ENCODE measurements around the gene NDUFA7. TPM values are rescaled to one million over a fixed set of nuclear protein-coding genes. Genes with fewer than 3 reads are reported as not detected.

NDUFA7 gene
- polyA plus RNA-seq, 3 donors, result 49.9 to 153 (median 133) TPM

DNA sequence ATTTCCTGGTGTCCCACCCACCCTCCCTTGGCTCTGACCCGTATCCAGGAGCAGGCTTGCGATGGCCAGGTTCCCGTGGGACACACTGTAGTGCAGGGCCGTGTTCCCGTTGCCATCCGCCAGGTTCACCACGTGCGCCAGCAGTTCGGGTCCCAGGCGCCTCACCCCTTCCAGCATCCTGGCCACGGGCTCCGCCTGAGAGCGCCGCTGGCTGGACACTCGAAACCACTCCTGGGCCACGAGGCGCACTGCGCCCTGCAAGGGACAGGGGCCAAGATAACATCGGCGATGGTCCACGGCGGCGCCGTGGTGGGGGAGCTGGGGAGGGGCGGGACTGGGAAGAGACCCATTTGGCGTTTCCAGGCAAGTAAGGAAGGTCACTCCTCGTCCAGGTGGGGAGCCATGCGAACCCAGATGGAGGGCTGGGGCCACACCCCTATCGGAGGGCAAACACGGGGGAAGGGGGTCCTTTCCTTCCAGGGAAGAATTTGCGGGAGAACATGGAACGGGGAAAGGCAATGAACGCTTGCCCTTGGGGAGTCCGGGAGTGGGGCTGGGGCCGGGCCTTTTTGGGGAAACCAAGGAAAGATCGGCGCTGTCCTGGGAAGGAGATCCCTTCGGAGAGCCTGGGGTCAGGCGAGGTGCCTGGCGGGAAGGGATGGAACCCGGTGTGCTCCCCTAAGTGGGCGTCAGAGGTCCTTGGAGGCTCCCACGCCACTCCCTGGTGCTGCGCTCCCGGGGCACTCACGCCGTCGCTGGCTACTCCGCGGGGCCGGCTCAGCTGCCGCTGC is 12.0 kb upstream of the NDUFA7 start:
- H3K27me3 ChIP-seq (ENCODE audit: control insufficient read depth in 2 of 2, insufficient read depth in 2 of 2, low read length in 2 of 2), result peaks cover 21 to 38% of the 10 kb centered on the region in 2 donors
- H3K27me3 Mint-ChIP-seq (ENCODE audit: low read depth in 3 of 3), result peaks cover 50 to 76% (median 68%) of the 10 kb centered on the region in 3 donors
- peaks cover 4% of the 10 kb centered on the region for H3K4me1 Mint-ChIP-seq
- H3K27ac ChIP-seq (ENCODE audit: low read depth in 1 of 2, low read length in 2 of 2), result no peak overlapping the region
- no peak overlapping the region for H2AFZ ChIP-seq (ENCODE audit: insufficient read depth, low read depth, low read length, poor library complexity, severe bottlenecking)
- no peaks in the 10 kb centered on the region for H3K36me3 Mint-ChIP-seq
- TF ChIP-seq, protein P1, sequence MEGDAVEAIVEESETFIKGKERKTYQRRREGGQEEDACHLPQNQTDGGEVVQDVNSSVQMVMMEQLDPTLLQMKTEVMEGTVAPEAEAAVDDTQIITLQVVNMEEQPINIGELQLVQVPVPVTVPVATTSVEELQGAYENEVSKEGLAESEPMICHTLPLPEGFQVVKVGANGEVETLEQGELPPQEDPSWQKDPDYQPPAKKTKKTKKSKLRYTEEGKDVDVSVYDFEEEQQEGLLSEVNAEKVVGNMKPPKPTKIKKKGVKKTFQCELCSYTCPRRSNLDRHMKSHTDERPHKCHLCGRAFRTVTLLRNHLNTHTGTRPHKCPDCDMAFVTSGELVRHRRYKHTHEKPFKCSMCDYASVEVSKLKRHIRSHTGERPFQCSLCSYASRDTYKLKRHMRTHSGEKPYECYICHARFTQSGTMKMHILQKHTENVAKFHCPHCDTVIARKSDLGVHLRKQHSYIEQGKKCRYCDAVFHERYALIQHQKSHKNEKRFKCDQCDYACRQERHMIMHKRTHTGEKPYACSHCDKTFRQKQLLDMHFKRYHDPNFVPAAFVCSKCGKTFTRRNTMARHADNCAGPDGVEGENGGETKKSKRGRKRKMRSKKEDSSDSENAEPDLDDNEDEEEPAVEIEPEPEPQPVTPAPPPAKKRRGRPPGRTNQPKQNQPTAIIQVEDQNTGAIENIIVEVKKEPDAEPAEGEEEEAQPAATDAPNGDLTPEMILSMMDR (IDR thresholded peaks at IDR 0.05), result no peak
- 32% methylated on average over 52 of the region's 52 CpGs for WGBS (ENCODE audit: insufficient coverage)
- no peak overlapping the region for H3K4me3 ChIP-seq (replicated peaks in 1 of 3; ENCODE audit: low read depth in 2 of 3, low read length in 3 of 3)
- H3K4me3 Mint-ChIP-seq, result peak overlapping the region in 1 of 2 donors; percentile 70
- DNase-seq, result no peak
- H3K9me3 Mint-ChIP-seq, result peaks cover 0 to 10% (median 2%) of the 10 kb centered on the region in 7 donors
- no peaks in the 10 kb centered on the region for H3K36me3 ChIP-seq (replicated peaks in 1 of 2; ENCODE audit: control insufficient read depth in 1 of 2, insufficient read depth in 2 of 2, low read length in 2 of 2)
- H3K9ac ChIP-seq (ENCODE audit: insufficient read depth, low read length, poor library complexity, severe bottlenecking), result no peak overlapping the region
- H3K9me3 ChIP-seq (replicated peaks in 1 of 2; ENCODE audit: control insufficient read depth in 1 of 2, insufficient read depth in 1 of 2, low read length in 2 of 2), result peaks cover 0 to 9% of the 10 kb centered on the region in 2 donors
- intact Hi-C loops (cut with micrococcal nuclease), result no loop called here
- peak overlapping the region in 1 of 7 donors; percentile 45 for H3K27ac Mint-ChIP-seq
- H3K79me2 ChIP-seq (ENCODE audit: insufficient read depth, low read length), result no peaks in the 10 kb centered on the region
- no peaks in the 10 kb centered on the region for H4K20me1 ChIP-seq (ENCODE audit: insufficient read depth, low read length)
- no peak overlapping the region for H3K4me2 ChIP-seq (replicated peaks; ENCODE audit: extremely low read depth, low read length, poor library complexity, severe bottlenecking)
- H3K4me1 ChIP-seq (ENCODE audit: control insufficient read depth in 1 of 2, insufficient read depth in 2 of 2, low read length in 2 of 2), result peaks cover 0 to 12% of the 10 kb centered on the region in 2 donors

DNA sequence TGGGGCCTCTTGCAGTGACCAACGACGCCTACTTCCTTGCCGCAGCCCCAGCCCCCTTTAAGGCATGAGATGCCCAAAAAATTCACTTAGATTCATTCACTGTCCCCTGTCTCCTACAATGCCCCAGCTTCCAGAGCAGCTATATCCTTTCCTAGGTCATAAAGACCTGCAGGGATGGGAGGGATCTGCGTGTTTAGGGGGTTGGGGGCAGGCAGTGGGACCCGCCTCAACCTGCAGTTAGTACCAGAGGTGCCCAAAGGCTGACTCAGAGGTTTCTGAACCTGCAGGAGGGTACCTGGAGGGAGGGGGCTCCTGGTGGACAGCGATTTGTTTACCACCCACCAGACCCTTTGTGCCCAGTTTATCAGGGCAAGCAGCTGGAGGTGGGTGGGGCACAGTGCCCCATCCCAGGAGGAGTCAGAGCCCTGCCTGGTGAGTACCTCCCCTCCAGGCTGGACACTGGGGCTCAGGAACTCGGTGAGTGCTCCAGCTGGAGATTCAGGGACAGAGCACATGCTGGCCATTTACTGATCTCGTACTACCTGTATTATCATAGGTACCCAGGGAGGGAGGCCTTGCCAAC is 10.2 kb upstream of the NDUFA7 start:
- no peaks in the 10 kb centered on the region for H3K36me3 ChIP-seq (replicated peaks in 1 of 2; ENCODE audit: control insufficient read depth in 1 of 2, insufficient read depth in 2 of 2, low read length in 2 of 2)
- intact Hi-C loops (cut with micrococcal nuclease), result no loop called here
- Mint-ChIP-seq H3K9me3 (peaks cover 0 to 18% (median 7%) of the 10 kb centered on the region in 7 donors), H3K4me3 (no peak overlapping the region), H3K4me1 (peaks cover 4% of the 10 kb centered on the region), H3K36me3 (no peaks in the 10 kb centered on the region), H3K27ac (no peak overlapping the region), H3K27me3 (ENCODE audit: low read depth in 3 of 3) (peaks cover 46 to 66% (median 57%) of the 10 kb centered on the region in 3 donors)
- no peak overlapping the region for H3K27ac ChIP-seq (ENCODE audit: low read depth in 1 of 2, low read length in 2 of 2)
- no peak overlapping the region for H2AFZ ChIP-seq (ENCODE audit: insufficient read depth, low read depth, low read length, poor library complexity, severe bottlenecking)
- H3K27me3 ChIP-seq (ENCODE audit: control insufficient read depth in 2 of 2, insufficient read depth in 2 of 2, low read length in 2 of 2), result peaks cover 21 to 27% of the 10 kb centered on the region in 2 donors
- no peak for DNase-seq
- no peaks in the 10 kb centered on the region for H4K20me1 ChIP-seq (ENCODE audit: insufficient read depth, low read length)
- H3K4me2 ChIP-seq (replicated peaks; ENCODE audit: extremely low read depth, low read length, poor library complexity, severe bottlenecking), result no peak overlapping the region
- peaks cover 3 to 9% of the 10 kb centered on the region in 2 donors for H3K9me3 ChIP-seq (replicated peaks in 1 of 2; ENCODE audit: control insufficient read depth in 1 of 2, insufficient read depth in 1 of 2, low read length in 2 of 2)
- H3K9ac ChIP-seq (ENCODE audit: insufficient read depth, low read length, poor library complexity, severe bottlenecking), result no peak overlapping the region
- 85% methylated on average over 2 of the region's 8 CpGs for WGBS (ENCODE audit: insufficient coverage)
- TF ChIP-seq, protein P1 (IDR thresholded peaks at IDR 0.05), result no peak
- H3K4me3 ChIP-seq (replicated peaks in 1 of 3; ENCODE audit: low read depth in 2 of 3, low read length in 3 of 3), result no peak overlapping the region
- H3K79me2 ChIP-seq (ENCODE audit: insufficient read depth, low read length), result no peaks in the 10 kb centered on the region
- peaks cover 0 to 12% of the 10 kb centered on the region in 2 donors for H3K4me1 ChIP-seq (ENCODE audit: control insufficient read depth in 1 of 2, insufficient read depth in 2 of 2, low read length in 2 of 2)

Data from CD14-positive monocyte (primary cell).